ENCODE measurements around the gene DUOXA1.

- TF ChIP-seq EZH2 (IDR thresholded peaks at IDR 0.05; ENCODE audit: borderline replicate concordance, low read length) = no peak
- TF ChIP-seq, protein P1, sequence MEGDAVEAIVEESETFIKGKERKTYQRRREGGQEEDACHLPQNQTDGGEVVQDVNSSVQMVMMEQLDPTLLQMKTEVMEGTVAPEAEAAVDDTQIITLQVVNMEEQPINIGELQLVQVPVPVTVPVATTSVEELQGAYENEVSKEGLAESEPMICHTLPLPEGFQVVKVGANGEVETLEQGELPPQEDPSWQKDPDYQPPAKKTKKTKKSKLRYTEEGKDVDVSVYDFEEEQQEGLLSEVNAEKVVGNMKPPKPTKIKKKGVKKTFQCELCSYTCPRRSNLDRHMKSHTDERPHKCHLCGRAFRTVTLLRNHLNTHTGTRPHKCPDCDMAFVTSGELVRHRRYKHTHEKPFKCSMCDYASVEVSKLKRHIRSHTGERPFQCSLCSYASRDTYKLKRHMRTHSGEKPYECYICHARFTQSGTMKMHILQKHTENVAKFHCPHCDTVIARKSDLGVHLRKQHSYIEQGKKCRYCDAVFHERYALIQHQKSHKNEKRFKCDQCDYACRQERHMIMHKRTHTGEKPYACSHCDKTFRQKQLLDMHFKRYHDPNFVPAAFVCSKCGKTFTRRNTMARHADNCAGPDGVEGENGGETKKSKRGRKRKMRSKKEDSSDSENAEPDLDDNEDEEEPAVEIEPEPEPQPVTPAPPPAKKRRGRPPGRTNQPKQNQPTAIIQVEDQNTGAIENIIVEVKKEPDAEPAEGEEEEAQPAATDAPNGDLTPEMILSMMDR (conservative IDR thresholded peaks at IDR 0.05 in 1 of 2, IDR thresholded peaks at IDR 0.05 in 1 of 2; ENCODE audit: extremely low read depth in 1 of 2, insufficient read depth in 1 of 2, low read depth in 1 of 2, low read length in 2 of 2) = no peak
Observed at GRCh38 chr15:45114751-45115085, 15.0 kb downstream of the DUOXA1 start.

All from mammary epithelial cell (primary cell).